Measurements from ENCODE around the gene KRTAP5-8. TPM values are rescaled to one million over a fixed set of nuclear protein-coding genes. Genes with fewer than 3 reads are reported as not detected.
"Not testable (repeated sequence)": the region's sequence is repeated elsewhere in the genome, so short reads cannot be mapped to it uniquely, and the experiment has no call there.

The KRTAP5-8 gene
- total RNA-seq (2014; rRNA removed; shearing (Covaris generic)), result 0.26 TPM in 1 of 2 replicates, not detected in the other
- not detected in 2 replicates for polyA plus RNA-seq (2015; cell fraction: cytosol; rRNA removed)
- 0.49 TPM in 1 of 2 replicates, not detected in the other for polyA plus RNA-seq (2015; cell fraction: nucleus; rRNA removed)

DNA sequence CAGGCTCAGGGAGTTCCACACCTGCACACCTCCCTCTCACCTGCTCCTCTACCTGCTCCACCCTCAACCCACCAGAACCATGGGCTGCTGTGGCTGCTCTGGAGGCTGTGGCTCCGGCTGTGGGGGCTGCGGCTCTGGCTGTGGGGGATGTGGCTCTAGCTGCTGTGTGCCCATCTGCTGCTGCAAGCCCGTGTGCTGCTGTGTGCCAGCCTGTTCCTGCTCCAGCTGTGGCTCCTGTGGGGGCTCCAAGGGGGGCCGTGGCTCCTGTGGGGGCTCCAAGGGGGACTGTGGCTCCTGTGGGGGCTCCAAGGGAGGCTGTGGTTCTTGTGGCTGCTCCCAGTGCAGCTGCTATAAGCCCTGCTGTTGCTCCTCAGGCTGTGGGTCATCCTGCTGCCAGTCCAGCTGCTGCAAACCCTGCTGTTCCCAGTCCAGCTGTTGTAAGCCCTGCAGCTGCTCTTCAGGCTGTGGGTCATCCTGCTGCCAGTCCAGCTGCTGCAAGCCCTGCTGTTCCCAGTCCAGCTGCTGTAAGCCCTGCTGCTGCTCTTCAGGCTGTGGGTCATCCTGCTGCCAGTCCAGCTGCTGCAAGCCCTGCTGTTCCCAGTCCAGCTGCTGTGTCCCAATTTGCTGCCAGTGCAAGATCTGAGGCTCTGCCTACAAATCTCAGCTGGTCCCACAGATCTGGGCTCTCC lies at the start of gene KRTAP5-8:
KRTAP5-8 (plus strand) TSS at position 49 of the 689 bp plus-strand sequence; CDS start at position 80, 31 bp downstream.
- in situ Hi-C loops (cut with HindIII; ENCODE audit: low pct_unique_long_range_greater_than_20kb, low sequenced_read_pairs), result not testable (repeated sequence)

GRCh38 chr11:71488681-71489270 lies 49.0 kb upstream of the KRTAP5-8 start:
- DNase-seq (ENCODE audit: low read depth, low spot score), result no peak
- in situ Hi-C loops (cut with HindIII; ENCODE audit: low pct_unique_long_range_greater_than_20kb, low sequenced_read_pairs), result no loop called here

More for the DNA sequence above, at the start of gene KRTAP5-8:
- not testable (repeated sequence) for DNase-seq (ENCODE audit: low read depth, low spot score)

DNA sequence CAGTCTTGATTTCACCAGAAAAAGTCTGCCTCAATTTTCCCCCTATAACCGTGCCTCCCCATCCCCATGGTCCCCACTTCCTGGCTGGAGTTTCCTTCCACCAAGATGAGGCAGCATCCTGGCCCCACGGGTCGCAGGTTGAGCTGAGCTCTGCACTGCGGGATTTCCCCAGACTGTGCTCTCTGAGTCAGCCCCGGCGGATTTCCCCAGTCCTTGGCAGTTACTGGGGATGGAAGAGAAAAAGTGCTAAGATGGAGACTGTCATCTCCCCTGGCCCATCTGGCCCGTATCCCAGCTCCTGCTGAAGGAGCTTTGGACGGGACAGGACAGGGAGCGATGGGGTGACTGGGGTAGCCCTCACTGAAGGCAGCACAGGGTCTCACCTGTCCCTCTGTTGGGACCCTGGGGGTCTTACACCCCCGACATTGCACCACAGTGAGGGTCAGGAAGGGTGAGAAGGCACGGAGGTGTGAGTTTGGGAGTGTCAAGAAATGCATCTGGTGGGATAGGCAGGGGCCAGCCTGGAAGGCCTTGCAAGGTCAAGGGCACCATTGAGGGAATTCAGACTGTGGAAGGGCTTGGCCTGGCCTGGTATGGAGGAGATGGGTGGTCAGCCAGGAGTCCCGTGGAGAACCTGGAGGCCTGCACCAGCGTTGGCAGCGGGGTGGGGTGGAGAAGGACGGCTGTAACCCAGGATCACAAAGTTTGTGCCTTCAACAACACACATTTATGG lies 48.3 kb upstream of the KRTAP5-8 start:
- no peak for DNase-seq (ENCODE audit: low read depth, low spot score)
- in situ Hi-C loops (cut with HindIII; ENCODE audit: low pct_unique_long_range_greater_than_20kb, low sequenced_read_pairs), result no loop called here

GRCh38 chr11:71490044-71490730 lies 47.6 kb upstream of the KRTAP5-8 start:
- no peak for DNase-seq (ENCODE audit: low read depth, low spot score)
- in situ Hi-C loops (cut with HindIII; ENCODE audit: low pct_unique_long_range_greater_than_20kb, low sequenced_read_pairs), result no loop called here

DNA sequence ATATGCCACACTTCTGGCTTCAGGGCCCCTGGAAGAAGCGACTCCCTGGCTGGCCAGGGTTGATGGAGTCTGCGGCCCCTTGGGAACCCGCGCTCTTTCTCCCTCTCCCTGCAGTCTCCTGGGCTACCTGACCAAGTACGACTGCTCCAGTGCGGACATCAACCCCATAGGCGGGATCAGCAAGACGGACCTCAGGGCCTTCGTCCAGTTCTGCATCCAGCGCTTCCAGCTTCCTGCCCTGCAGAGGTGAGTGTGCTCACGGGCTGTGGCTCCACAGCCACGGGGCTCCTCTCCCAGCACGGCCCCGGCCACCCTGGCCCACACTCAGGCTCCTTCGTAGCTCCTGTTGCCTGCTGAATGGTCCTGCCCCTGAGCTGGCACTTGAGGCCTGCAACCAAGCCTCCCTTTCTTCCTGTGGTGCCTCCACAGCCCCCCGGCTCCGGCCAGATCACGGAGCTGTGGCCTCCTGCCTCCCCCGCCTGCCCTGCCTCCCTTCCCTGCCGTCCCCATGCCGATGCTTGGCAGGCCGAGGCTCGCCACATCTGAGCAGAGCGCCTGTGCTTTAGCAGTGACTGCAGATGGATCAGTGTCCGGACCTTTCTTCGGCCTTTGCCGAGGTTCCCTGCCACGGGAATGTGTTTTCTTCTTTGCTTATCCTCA lies 47.0 kb upstream of the KRTAP5-8 start:
- in situ Hi-C loops (cut with HindIII; ENCODE audit: low pct_unique_long_range_greater_than_20kb, low sequenced_read_pairs), result no loop called here

DNA sequence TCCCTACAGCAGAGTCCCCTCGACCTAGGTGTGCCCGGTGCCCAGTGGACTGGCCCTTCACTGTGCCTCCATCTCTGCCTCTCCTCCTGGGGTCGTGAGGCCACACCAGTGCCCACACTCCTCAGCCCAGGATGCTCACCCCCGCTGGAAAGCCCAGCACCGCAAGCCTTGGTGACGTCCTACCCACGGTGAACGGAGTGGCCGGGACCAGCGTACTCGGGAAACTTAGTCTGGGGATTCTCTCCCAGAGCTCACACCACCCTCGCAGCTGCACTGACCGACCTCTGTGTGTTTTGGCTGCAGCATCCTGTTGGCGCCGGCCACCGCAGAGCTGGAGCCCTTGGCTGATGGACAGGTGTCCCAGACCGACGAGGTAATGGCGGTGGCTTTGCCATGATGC lies 46.3 kb upstream of the KRTAP5-8 start:
- DNase-seq (ENCODE audit: low read depth, low spot score), result no peak

More for the DNA sequence above, 47.0 kb upstream of the KRTAP5-8 start:
- DNase-seq (ENCODE audit: low read depth, low spot score), result no peak

DNA sequence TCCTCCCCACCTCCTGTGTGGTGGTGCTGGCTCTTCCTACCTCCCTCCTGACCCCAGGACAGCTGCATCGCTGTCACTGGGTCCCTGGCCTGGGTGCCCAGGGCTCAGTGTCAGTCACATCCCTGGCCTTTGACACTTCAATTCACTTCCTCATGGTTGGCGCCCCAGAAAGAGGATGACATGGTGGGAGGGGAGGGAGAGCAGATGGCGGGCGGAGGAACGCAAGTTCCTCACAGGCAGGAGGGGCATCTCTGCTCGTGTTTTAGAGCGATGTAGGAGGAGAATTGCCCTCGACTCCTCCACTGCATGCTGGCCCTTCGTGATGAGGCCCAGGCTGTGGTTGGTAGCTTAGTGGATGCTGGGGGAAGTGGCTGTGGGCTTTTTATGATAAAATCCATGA lies 45.9 kb upstream of the KRTAP5-8 start:
- in situ Hi-C loops (cut with HindIII; ENCODE audit: low pct_unique_long_range_greater_than_20kb, low sequenced_read_pairs), result no loop called here
- DNase-seq (ENCODE audit: low read depth, low spot score), result no peak

More for the DNA sequence above, 46.3 kb upstream of the KRTAP5-8 start:
- in situ Hi-C loops (cut with HindIII; ENCODE audit: low pct_unique_long_range_greater_than_20kb, low sequenced_read_pairs), result no loop called here

DNA sequence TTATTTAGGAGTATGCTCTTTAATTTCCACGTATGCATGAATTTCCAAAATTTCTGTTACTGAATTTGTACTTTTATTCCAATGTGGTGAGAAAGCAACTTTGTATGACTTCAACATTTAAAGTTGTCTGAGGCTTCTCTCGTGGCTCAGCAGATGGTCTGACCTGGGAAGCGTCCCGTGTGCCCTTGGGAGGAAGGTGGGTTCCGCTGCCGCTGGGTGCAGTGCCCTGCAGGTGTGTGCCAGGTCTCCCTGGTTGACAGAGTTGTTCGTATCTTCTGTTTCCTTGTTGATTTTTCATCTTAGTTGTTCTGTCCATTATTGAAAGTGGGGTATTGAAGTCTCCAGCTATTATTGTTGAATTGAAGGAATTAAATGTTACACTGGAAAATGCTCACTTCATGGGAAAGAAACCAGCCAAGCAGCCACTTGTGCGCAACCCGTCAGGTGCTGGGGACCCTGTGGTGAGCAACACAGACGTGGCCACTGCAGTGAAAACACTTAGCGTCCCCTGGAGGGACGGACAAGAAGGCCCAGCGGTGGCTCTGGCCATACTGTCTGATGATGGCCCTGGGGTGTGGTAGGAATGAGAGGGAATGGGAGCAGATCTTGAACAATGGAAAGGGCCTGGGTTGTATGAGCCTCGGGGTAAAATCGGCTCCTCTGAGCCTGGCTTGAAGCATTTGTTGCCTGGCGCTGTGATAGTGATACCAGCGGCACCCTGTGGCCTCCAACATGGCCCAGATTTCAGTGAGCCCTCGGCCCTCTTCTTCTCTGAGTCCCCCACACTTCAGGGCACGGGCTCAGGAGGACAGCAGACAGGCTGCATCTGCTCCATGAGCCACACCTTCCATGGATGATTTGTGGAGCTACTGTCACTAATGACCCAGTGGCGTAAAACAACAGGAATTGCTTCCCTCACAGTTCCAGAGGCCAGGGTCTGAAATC lies 42.3 kb upstream of the KRTAP5-8 start:
- in situ Hi-C loops (cut with HindIII; ENCODE audit: low pct_unique_long_range_greater_than_20kb, low sequenced_read_pairs), result no loop called here
- no peak for DNase-seq (ENCODE audit: low read depth, low spot score)

DNA sequence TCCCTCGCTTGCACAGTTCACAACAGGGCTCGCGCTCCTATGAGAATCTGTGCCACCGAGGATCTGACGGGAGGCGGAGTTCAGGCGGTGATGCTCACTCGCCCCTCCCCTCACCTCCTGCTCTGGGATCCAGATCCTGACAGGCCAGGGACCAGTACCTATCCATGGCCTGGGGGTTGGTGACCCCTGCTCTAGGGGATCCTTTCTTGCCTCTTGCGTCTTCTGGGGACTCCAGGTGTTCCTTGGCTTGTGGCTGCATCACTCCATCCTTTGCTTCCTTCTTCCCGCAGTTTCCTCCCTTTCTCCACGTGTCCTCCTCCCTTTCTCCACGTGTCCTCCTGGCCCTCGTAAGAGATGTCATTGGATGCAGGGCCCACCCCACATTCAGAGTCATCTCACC lies 41.4 kb upstream of the KRTAP5-8 start:
- in situ Hi-C loops (cut with HindIII; ENCODE audit: low pct_unique_long_range_greater_than_20kb, low sequenced_read_pairs), result no loop called here
- DNase-seq (ENCODE audit: low read depth, low spot score), result no peak

- DNase-seq (ENCODE audit: low read depth, low spot score), result no peak
These were observed 39.7 kb upstream of the KRTAP5-8 start for GRCh38 chr11:71498091-71498490.

DNA sequence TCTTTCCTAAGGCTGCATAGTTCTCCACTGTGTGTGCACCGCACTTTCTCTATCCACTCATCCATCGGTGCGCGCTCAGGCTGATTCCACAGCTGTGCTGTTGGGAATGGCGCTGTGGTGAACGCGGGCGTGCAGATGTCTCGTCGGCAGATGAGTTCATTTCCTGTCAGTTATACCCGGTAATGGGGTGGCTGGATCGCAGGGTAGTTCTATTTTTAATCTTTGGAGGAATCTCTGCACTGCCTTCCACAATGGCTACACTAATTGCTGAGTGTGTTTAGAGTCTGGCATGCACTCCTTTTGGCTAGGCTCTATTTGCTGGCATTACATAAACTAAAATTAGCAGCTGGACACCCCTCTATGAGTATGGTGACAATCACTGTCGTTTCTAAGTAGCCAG lies 38.7 kb upstream of the KRTAP5-8 start:
- in situ Hi-C loops (cut with HindIII; ENCODE audit: low pct_unique_long_range_greater_than_20kb, low sequenced_read_pairs), result no loop called here
- DNase-seq (ENCODE audit: low read depth, low spot score), result no peak

More at GRCh38 chr11:71498091-71498490, 39.7 kb upstream of the KRTAP5-8 start:
- in situ Hi-C loops (cut with HindIII; ENCODE audit: low pct_unique_long_range_greater_than_20kb, low sequenced_read_pairs), result no loop called here

DNA sequence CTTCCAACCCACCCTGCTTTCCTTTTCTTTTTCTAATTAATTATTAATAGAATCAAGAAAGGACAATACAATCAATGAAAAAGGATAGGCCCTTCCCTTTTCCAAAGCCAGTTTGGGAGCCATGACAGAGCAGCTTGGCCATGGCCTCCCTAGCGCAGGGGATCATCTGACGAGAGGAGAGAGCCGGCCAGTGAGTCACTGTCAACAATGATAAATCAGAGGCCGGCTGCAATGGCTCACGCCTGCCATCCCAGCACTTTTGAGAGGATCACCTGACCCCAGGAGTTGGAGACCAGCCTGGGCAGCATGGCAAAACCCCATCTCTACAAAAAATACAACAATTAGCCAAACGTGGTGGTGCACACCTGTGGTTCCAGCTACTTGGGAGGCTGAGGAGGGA lies 38.3 kb upstream of the KRTAP5-8 start:
- in situ Hi-C loops (cut with HindIII; ENCODE audit: low pct_unique_long_range_greater_than_20kb, low sequenced_read_pairs), result no loop called here
- DNase-seq (ENCODE audit: low read depth, low spot score), result no peak

- in situ Hi-C loops (cut with HindIII; ENCODE audit: low pct_unique_long_range_greater_than_20kb, low sequenced_read_pairs), result no loop called here
- DNase-seq (ENCODE audit: low read depth, low spot score), result no peak
These were observed 37.2 kb upstream of the KRTAP5-8 start for GRCh38 chr11:71500601-71501021.

GRCh38 chr11:71501071-71501985 lies 36.5 kb upstream of the KRTAP5-8 start:
- DNase-seq (ENCODE audit: low read depth, low spot score), result no peak
- in situ Hi-C loops (cut with HindIII; ENCODE audit: low pct_unique_long_range_greater_than_20kb, low sequenced_read_pairs), result no loop called here

DNA sequence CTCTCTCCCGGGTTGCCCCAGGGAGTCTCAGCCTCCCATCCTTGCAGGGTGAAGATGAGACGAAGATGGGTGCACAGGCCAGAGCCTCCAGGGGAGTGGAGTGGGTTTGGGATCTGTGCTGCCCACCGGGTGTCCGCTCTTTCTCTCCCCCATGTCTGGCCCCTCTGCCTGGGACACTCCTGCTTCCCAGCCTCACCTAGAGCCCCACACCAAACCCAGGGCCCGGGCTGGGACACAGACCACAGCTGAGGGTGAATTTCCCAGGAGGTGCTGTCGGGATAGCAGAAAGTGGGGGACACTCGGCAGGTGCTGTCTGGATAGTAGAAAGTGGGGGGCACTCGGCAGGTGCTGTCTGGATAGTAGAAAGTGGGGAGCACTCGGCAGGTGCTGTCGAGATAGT lies 35.8 kb upstream of the KRTAP5-8 start:
- no peak for DNase-seq (ENCODE audit: low read depth, low spot score)
- in situ Hi-C loops (cut with HindIII; ENCODE audit: low pct_unique_long_range_greater_than_20kb, low sequenced_read_pairs), result no loop called here

Data from SK-MEL-5 (cell line).